Hematopoietic multipotent progenitor cell (in vitro differentiated cells): Measurements from ENCODE around the gene VSTM2B. TPM values are rescaled to one million over a fixed set of nuclear protein-coding genes. Genes with fewer than 3 reads are reported as not detected.
"Not testable (repeated sequence)": the region's sequence is repeated elsewhere in the genome, so short reads cannot be mapped to it uniquely, and the experiment has no call there.

Experiments
- DNase-seq, 3 donors: peaks; one replicate each; pipeline ENCODE4 v3.0.0-alpha.2; 2011 to 2015; ENCODE audit warnings: low read depth in 2 of 3, low spot score in 2 of 3
- total RNA-seq: library from RNA; depleted of rRNA; stranded (reverse); fragments of >200 nt; gene quantifications from one replicate; pipeline ENCODE4 v1.2.3, GENCODE V29; 2012

VSTM2B gene
- not detected for total RNA-seq

- DNase-seq: no peak
These were observed at the start of gene VSTM2B for GRCh38 chr19:29525901-29526729. TSS of gene VSTM2B (plus strand) at chr19:29525994. CDS start at chr19:29526584, 590 bp downstream.

- no peak for DNase-seq
These were observed 49.3 kb upstream of the VSTM2B start for GRCh38 chr19:29476528-29476927.

GRCh38 chr19:29477831-29478577 is 47.8 kb upstream of the VSTM2B start:
- no peak for DNase-seq

GRCh38 chr19:29478578-29479565 is 46.9 kb upstream of the VSTM2B start:
- DNase-seq: no peak

GRCh38 chr19:29479941-29480340 is 45.9 kb upstream of the VSTM2B start:
- DNase-seq: no peak

GRCh38 chr19:29480507-29480906 is 45.3 kb upstream of the VSTM2B start:
- no peak for DNase-seq

GRCh38 chr19:29482855-29483640 is 42.7 kb upstream of the VSTM2B start:
- DNase-seq: no peak

- DNase-seq: no peak
These were observed 42.2 kb upstream of the VSTM2B start for GRCh38 chr19:29483641-29483920.

GRCh38 chr19:29483944-29484581 is 41.7 kb upstream of the VSTM2B start:
- no peak for DNase-seq

GRCh38 chr19:29484876-29485275 is 40.9 kb upstream of the VSTM2B start:
- no peak for DNase-seq

GRCh38 chr19:29485293-29485692 is 40.5 kb upstream of the VSTM2B start:
- no peak for DNase-seq

- DNase-seq: not testable (repeated sequence)
These were observed 38.8 kb upstream of the VSTM2B start for GRCh38 chr19:29486961-29487360.

GRCh38 chr19:29487432-29487831 is 38.4 kb upstream of the VSTM2B start:
- DNase-seq: no peak

GRCh38 chr19:29488316-29488715 is 37.5 kb upstream of the VSTM2B start:
- no peak for DNase-seq

GRCh38 chr19:29489172-29489951 is 36.4 kb upstream of the VSTM2B start:
- no peak for DNase-seq

- DNase-seq: no peak
These were observed 34.3 kb upstream of the VSTM2B start for GRCh38 chr19:29491491-29491890.

- no peak for DNase-seq
These were observed 33.7 kb upstream of the VSTM2B start for GRCh38 chr19:29491995-29492577.

GRCh38 chr19:29492769-29493168 is 33.0 kb upstream of the VSTM2B start:
- no peak for DNase-seq

GRCh38 chr19:29495091-29495490 is 30.7 kb upstream of the VSTM2B start:
- DNase-seq: no peak
